Umbilical cord (tissue), 2 donors: ENCODE results near the gene PSMC6. TPM values are rescaled to one million over a fixed set of nuclear protein-coding genes. Genes with fewer than 3 reads are reported as not detected.
A peak's percentile ranks its signal among the peaks of the same experiment; 100 is the strongest.

Experiments
- DNase-seq: peaks from one replicate; pipeline ENCODE4 v3.0.0-alpha.2; 2015; ENCODE audit warnings: low spot score
- total RNA-seq: library from RNA; depleted of rRNA; stranded (reverse); fragments of >200 nt; gene quantifications from one replicate; pipeline ENCODE4 v1.2.3, GENCODE V29; 2014; ENCODE audit warnings: low replicate concordance; ENCODE audit not compliant: insufficient read depth

The PSMC6 gene
- 231 TPM for total RNA-seq

- peak; percentile 96 for DNase-seq
Observed at GRCh38 chr14:52706724-52707706, at the start of gene PSMC6. TSS of gene PSMC6 (plus strand) at chr14:52707200. CDS start at chr14:52707220, 20 bp downstream.

GRCh38 chr14:52660325-52660724, 46.7 kb upstream of the PSMC6 start:
- no peak for DNase-seq

GRCh38 chr14:52660832-52661231, 46.2 kb upstream of the PSMC6 start:
- no peak for DNase-seq

GRCh38 chr14:52661314-52661713, 45.7 kb upstream of the PSMC6 start:
- no peak for DNase-seq

GRCh38 chr14:52663850-52664249, 43.1 kb upstream of the PSMC6 start:
- DNase-seq: no peak

- DNase-seq: no peak
Observed at GRCh38 chr14:52678591-52678990, 28.4 kb upstream of the PSMC6 start.

GRCh38 chr14:52683985-52684520, 22.9 kb upstream of the PSMC6 start:
- no peak for DNase-seq

- DNase-seq: no peak
Observed at GRCh38 chr14:52686176-52686575, 20.8 kb upstream of the PSMC6 start.

- DNase-seq: no peak
Observed at GRCh38 chr14:52690983-52691760, 15.8 kb upstream of the PSMC6 start.

GRCh38 chr14:52692248-52692962, 14.6 kb upstream of the PSMC6 start:
- no peak for DNase-seq

- no peak for DNase-seq
Observed at GRCh38 chr14:52693036-52693435, 14.0 kb upstream of the PSMC6 start.

GRCh38 chr14:52693532-52693931, 13.5 kb upstream of the PSMC6 start:
- no peak for DNase-seq

- DNase-seq: peak; percentile 38
Observed at GRCh38 chr14:52694761-52695480, 12.1 kb upstream of the PSMC6 start.

GRCh38 chr14:52695481-52696091, 11.4 kb upstream of the PSMC6 start, which contains the start of gene ERO1A:
TSS of gene ERO1A (minus strand) at chr14:52695558. CDS start at chr14:52695481, 77 bp downstream.
- peak; percentile 88 for DNase-seq

GRCh38 chr14:52700701-52701172, 6.3 kb upstream of the PSMC6 start:
- no peak for DNase-seq

GRCh38 chr14:52701223-52701622, 5.8 kb upstream of the PSMC6 start:
- no peak for DNase-seq

- DNase-seq: peak; percentile 46
Observed at GRCh38 chr14:52703225-52703624, 3.8 kb upstream of the PSMC6 start.

GRCh38 chr14:52703664-52704063, 3.3 kb upstream of the PSMC6 start:
- DNase-seq: no peak

GRCh38 chr14:52706286-52706685, 714 bp upstream of the PSMC6 start:
- no peak for DNase-seq

GRCh38 chr14:52711666-52712065, 4.7 kb downstream of the PSMC6 start:
- DNase-seq: no peak
